CD4-positive, CD25-positive, alpha-beta regulatory T cell (primary cell): Measurements from ENCODE around the gene BCAT1. TPM values are rescaled to one million over a fixed set of nuclear protein-coding genes. Genes with fewer than 3 reads are reported as not detected.

Source experiments
- ATAC-seq, 2 donors: fragments of 150-1000 bp; cut with Tn5 transposase; one replicate each; pipeline ENCODE4 v1.10.0; 2021; ENCODE audit warnings: low read depth in 2 of 2, moderate number of reproducible peaks in 2 of 2, moderate library complexity in 1 of 2
- DNase-seq, 3 donors: peaks; one replicate each; pipeline versions ENCODE4 v3.0.0 to v3.0.0-alpha.2; 2012 to 2022; ENCODE audit warnings: mixed read lengths in 1 of 3
- H3K27ac ChIP-seq: one replicate; pipeline ENCODE4 v1.7.0; 2013; ENCODE audit warnings: mild to moderate bottlenecking, low read length; ENCODE audit not compliant: insufficient read depth, poor library complexity, severe bottlenecking
- H3K27me3 ChIP-seq: one replicate; pipeline ENCODE4 v1.7.0; 2013; ENCODE audit warnings: low read length; ENCODE audit not compliant: control insufficient read depth, insufficient read depth
- H3K36me3 ChIP-seq: one replicate; pipeline ENCODE4 v1.7.0; 2013; ENCODE audit warnings: mild to moderate bottlenecking, low read length, moderate library complexity; ENCODE audit not compliant: control insufficient read depth, insufficient read depth
- H3K4me1 ChIP-seq: 2 replicates; pipeline ENCODE4 v1.7.0; 2013; ENCODE audit warnings: mild to moderate bottlenecking, low read length; ENCODE audit not compliant: insufficient read depth, control insufficient read depth, poor library complexity, severe bottlenecking
- H3K4me3 ChIP-seq: one replicate; pipeline ENCODE4 v1.7.0; 2013; ENCODE audit warnings: low read depth, mild to moderate bottlenecking, low read length, moderate library complexity
- H3K9me3 ChIP-seq, 2 experiments: 1 replicate in 1 of 2; 2 replicates in 1 of 2; pipeline ENCODE4 v1.7.0; 2013; ENCODE audit warnings: low read length in 2 of 2, mild to moderate bottlenecking in 1 of 2, moderate library complexity in 1 of 2; ENCODE audit not compliant: control insufficient read depth in 2 of 2
- H3K27ac Mint-ChIP-seq, 3 donors: one replicate each; pipeline ENCODE4 v1.8.0; 2020 to 2022; ENCODE audit warnings: mild to moderate bottlenecking in 3 of 3, mixed read lengths in 3 of 3, moderate library complexity in 2 of 3
- H3K27me3 Mint-ChIP-seq: one replicate; pipeline ENCODE4 v1.8.0; 2022; ENCODE audit warnings: mild to moderate bottlenecking, mixed read lengths
- H3K36me3 Mint-ChIP-seq: one replicate; pipeline ENCODE4 v1.8.0; 2020; ENCODE audit warnings: mixed read lengths
- H3K4me1 Mint-ChIP-seq, 4 donors: one replicate each; pipeline ENCODE4 v1.8.0; 2020 to 2022; ENCODE audit warnings: mixed read lengths in 4 of 4, mild to moderate bottlenecking in 1 of 4
- H3K4me3 Mint-ChIP-seq, 4 donors: one replicate each; pipeline ENCODE4 v1.8.0; 2020 to 2022; ENCODE audit warnings: mild to moderate bottlenecking in 4 of 4, mixed read lengths in 4 of 4, moderate library complexity in 3 of 4
- H3K9me3 Mint-ChIP-seq, 7 donors: one replicate each; pipeline ENCODE4 v1.8.0; 2020 to 2022; ENCODE audit warnings: mixed read lengths in 7 of 7, mild to moderate bottlenecking in 3 of 7, moderate library complexity in 2 of 7
- polyA plus RNA-seq, 4 donors: library from polyadenylated mRNA; unstranded; fragments of 300-500 nt; fragmentation: Illumina TruSeq; gene quantifications; one replicate each; pipeline ENCODE4 v1.2.3, GENCODE V29; 2021
- total RNA-seq: library from RNA; stranded (reverse); gene quantifications from one replicate; pipeline ENCODE4 v1.2.3, GENCODE V29; 2022

BCAT1 gene
- total and polyA plus RNA-seq, 5 donors from 2014 or later, result 0.07 to 3.0 (median 0.75) TPM

DNA sequence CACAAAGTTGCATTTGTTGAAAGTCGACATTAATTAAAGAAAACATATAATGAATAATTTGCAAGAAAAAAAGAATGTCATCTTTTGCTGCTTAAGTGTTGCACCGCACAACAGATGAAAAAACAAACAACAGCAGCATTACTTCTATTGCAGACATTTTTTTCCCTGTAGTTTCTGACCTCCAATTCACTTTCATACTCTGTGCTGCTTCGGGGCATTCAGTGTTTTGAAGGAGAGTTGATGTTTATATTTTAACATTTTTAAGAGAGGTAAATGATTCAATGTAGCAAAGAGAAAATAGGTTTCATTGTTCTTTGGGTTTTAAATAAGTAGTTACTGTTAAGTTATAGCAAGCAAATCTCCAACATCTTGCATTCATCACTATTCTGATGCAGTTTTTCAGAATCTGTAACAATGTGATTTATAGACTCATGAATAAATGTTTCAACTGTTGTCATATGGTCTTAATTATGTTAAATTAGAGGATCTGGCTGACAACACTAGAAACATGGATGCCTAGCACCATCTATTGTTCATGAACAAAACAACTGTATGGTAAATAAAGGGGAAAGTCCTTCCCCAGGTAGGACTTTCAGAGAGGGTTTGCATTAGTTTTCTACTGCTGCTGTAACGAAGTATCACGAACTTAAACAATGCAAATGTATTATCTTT is 168.1 kb downstream of the BCAT1 start:
- Mint-ChIP-seq H3K4me1 (no peaks in the 10 kb centered on the region), H3K27ac (no peak overlapping the region), H3K27me3 (peaks cover 35% of the 10 kb centered on the region), H3K36me3 (no peaks in the 10 kb centered on the region), H3K9me3 (no peaks in the 10 kb centered on the region), H3K4me3 (no peak overlapping the region)
- Histone ChIP-seq H3K9me3 (no peaks in the 10 kb centered on the region), H3K27ac (no peak overlapping the region), H3K27me3 (peaks cover 8% of the 10 kb centered on the region), H3K36me3 (no peaks in the 10 kb centered on the region), H3K4me3 (no peak overlapping the region), H3K4me1 (no peaks in the 10 kb centered on the region)
- DNase-seq (no peak), ATAC-seq (no peak)

GRCh38 chr12:24778486-24779304 is 170.2 kb downstream of the BCAT1 start:
- Histone ChIP-seq H3K27me3 (peaks cover 2% of the 10 kb centered on the region), H3K4me3 (no peak overlapping the region), H3K27ac (no peak overlapping the region), H3K4me1 (no peaks in the 10 kb centered on the region), H3K9me3 (no peaks in the 10 kb centered on the region), H3K36me3 (no peaks in the 10 kb centered on the region)
- no peaks in the 10 kb centered on the region for H3K4me1 Mint-ChIP-seq
- peaks cover 22% of the 10 kb centered on the region for H3K27me3 Mint-ChIP-seq
- H3K27ac Mint-ChIP-seq, result no peak overlapping the region
- no peak overlapping the region for H3K4me3 Mint-ChIP-seq
- H3K36me3 Mint-ChIP-seq, result no peaks in the 10 kb centered on the region
- DNase-seq (peak in 1 of 3 donors; percentile 13), ATAC-seq (no peak)
- H3K9me3 Mint-ChIP-seq, result peaks cover 0 to 6% (median 0%) of the 10 kb centered on the region in 7 donors

- H3K4me3 ChIP-seq, result no peak overlapping the region
- no peaks in the 10 kb centered on the region for H3K36me3 Mint-ChIP-seq
- no peak overlapping the region for H3K27ac Mint-ChIP-seq
- H3K4me3 Mint-ChIP-seq, result peak overlapping the region in 1 of 4 donors; percentile 24
- no peak for ATAC-seq
- peaks cover 2% of the 10 kb centered on the region for H3K27me3 ChIP-seq
- no peaks in the 10 kb centered on the region for H3K36me3 ChIP-seq
- H3K9me3 Mint-ChIP-seq, result peaks cover 0 to 6% (median 0%) of the 10 kb centered on the region in 7 donors
- H3K27ac ChIP-seq, result no peak overlapping the region
- H3K27me3 Mint-ChIP-seq, result peaks cover 11% of the 10 kb centered on the region
- no peaks in the 10 kb centered on the region for H3K4me1 Mint-ChIP-seq
- H3K4me1 ChIP-seq, result no peaks in the 10 kb centered on the region
- DNase-seq, result no peak
- H3K9me3 ChIP-seq, result no peaks in the 10 kb centered on the region
Measured at GRCh38 chr12:24777359-24777758, 171.5 kb downstream of the BCAT1 start.

DNA sequence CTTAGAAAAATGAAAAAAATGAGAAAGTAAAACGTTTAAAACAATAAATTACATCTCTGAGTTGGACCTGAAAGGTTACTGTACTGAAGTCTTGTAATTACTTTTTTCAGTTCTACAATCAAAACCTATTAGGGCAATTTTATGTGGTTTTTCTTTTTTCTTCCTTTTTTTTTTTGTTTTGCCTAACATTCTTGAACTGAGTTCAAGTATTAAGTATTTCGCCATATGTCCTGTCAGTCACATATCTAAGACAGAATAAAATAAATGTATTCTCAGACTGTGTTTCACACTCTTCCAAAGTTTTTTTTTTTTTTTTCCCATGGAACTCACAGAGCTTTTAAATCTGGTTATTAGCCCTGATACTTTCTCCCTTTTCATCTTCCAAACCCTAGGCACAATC is 172.0 kb downstream of the BCAT1 start:
- Histone ChIP-seq H3K27me3 (peaks cover 2% of the 10 kb centered on the region), H3K36me3 (no peaks in the 10 kb centered on the region), H3K4me3 (no peak overlapping the region), H3K27ac (no peak overlapping the region), H3K4me1 (no peaks in the 10 kb centered on the region), H3K9me3 (no peaks in the 10 kb centered on the region)
- no peaks in the 10 kb centered on the region for H3K4me1 Mint-ChIP-seq
- H3K27me3 Mint-ChIP-seq, result peaks cover 12% of the 10 kb centered on the region
- no peak overlapping the region for H3K27ac Mint-ChIP-seq
- peaks cover 0 to 6% (median 0%) of the 10 kb centered on the region in 7 donors for H3K9me3 Mint-ChIP-seq
- no peak for ATAC-seq
- no peaks in the 10 kb centered on the region for H3K36me3 Mint-ChIP-seq
- DNase-seq, result no peak
- no peak overlapping the region for H3K4me3 Mint-ChIP-seq

GRCh38 chr12:24775073-24775472 is 173.8 kb downstream of the BCAT1 start:
- no peak overlapping the region for H3K4me3 ChIP-seq
- Mint-ChIP-seq H3K27me3 (peaks cover 10% of the 10 kb centered on the region), H3K36me3 (no peaks in the 10 kb centered on the region), H3K4me3 (no peak overlapping the region), H3K27ac (no peak overlapping the region), H3K4me1 (no peaks in the 10 kb centered on the region), H3K9me3 (peaks cover 0 to 6% (median 0%) of the 10 kb centered on the region in 7 donors)
- no peak overlapping the region for H3K27ac ChIP-seq
- no peaks in the 10 kb centered on the region for H3K4me1 ChIP-seq
- H3K27me3 ChIP-seq, result peaks cover 2% of the 10 kb centered on the region
- DNase-seq (no peak), ATAC-seq (no peak)
- no peaks in the 10 kb centered on the region for H3K36me3 ChIP-seq
- H3K9me3 ChIP-seq, result no peaks in the 10 kb centered on the region

DNA sequence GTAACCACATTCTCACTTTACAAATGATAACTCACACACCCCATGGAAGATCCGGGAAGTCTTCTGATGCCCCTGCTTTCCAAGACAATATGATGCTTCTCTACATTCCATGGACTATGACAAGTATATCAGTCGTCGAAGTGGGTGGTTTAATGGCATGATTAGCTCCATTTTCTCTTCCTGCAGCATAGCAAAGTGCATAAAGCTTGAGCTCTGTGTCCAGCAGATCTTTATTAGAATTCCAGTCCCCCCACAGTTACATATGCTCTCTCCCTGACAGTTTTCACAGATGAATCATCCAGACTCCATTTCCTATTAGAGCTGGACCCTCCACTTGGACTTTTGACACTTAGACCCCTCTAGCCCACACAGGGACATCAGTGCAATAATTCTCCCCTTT is 174.9 kb downstream of the BCAT1 start:
- H3K27me3 Mint-ChIP-seq, result peaks cover 10% of the 10 kb centered on the region
- no peak overlapping the region for H3K27ac Mint-ChIP-seq
- H3K4me3 Mint-ChIP-seq, result no peak overlapping the region
- peaks cover 0 to 6% (median 0%) of the 10 kb centered on the region in 7 donors for H3K9me3 Mint-ChIP-seq
- Histone ChIP-seq H3K36me3 (no peaks in the 10 kb centered on the region), H3K27me3 (peaks cover 2% of the 10 kb centered on the region), H3K4me1 (no peaks in the 10 kb centered on the region), H3K9me3 (no peaks in the 10 kb centered on the region), H3K4me3 (no peak overlapping the region), H3K27ac (no peak overlapping the region)
- ATAC-seq (no peak), DNase-seq (no peak)
- no peaks in the 10 kb centered on the region for H3K4me1 Mint-ChIP-seq
- H3K36me3 Mint-ChIP-seq, result no peaks in the 10 kb centered on the region

DNA sequence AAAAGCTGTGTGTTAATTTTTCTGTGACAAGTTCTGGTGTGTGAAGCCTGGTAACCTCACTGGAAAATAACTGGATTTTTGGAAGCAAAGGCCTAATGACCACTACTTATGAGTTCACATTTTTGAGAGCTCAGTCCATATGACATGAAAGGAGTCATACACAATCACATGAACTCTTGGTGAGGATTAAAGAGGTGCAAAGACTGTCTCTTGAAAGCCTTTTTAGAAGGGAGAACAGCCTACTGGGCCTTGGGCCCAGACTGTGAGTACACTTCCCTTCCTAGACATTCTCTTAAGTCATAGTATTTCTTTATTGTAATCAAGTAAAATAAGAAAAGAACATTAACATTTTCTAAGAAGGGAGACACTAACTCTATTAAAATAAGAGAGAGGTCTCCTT is 176.1 kb downstream of the BCAT1 start:
- H3K36me3 Mint-ChIP-seq, result no peaks in the 10 kb centered on the region
- no peak for ATAC-seq
- H3K36me3 ChIP-seq, result no peaks in the 10 kb centered on the region

More for the DNA sequence above, 176.1 kb downstream of the BCAT1 start:
- Histone ChIP-seq H3K4me1 (no peaks in the 10 kb centered on the region), H3K27ac (no peak overlapping the region), H3K4me3 (no peak overlapping the region), H3K9me3 (no peaks in the 10 kb centered on the region), H3K27me3 (no peaks in the 10 kb centered on the region)
- no peak for DNase-seq
- Mint-ChIP-seq H3K4me3 (no peak overlapping the region), H3K27ac (no peak overlapping the region), H3K9me3 (peaks cover 0 to 6% (median 0%) of the 10 kb centered on the region in 7 donors), H3K27me3 (peaks cover 10% of the 10 kb centered on the region), H3K4me1 (no peaks in the 10 kb centered on the region)
